ENCODE results near the gene LHFPL3.
A peak's percentile ranks its signal among the peaks of the same experiment; 100 is the strongest.

The LHFPL3 gene

DNA sequence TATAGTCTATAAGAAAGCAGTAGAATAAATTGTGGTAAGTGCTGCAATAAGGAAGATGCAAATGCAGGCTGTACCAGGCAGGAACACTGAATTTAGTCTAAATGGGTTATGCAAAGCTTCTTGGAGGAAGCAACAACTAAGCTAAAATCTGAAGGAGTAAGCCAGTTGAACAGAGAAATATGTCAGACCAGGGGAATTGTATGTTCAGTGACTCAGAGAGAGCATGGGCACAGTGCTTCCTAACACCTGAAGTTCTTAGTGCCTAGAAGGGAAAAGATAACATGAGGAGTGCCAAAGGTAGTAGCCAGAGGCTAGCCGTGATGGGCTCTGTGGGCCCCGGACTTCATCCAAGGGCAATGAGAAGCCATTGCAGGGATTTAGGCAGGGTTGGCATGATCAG lies 481.5 kb downstream of the LHFPL3 start:
- no peak for DNase-seq

DNA sequence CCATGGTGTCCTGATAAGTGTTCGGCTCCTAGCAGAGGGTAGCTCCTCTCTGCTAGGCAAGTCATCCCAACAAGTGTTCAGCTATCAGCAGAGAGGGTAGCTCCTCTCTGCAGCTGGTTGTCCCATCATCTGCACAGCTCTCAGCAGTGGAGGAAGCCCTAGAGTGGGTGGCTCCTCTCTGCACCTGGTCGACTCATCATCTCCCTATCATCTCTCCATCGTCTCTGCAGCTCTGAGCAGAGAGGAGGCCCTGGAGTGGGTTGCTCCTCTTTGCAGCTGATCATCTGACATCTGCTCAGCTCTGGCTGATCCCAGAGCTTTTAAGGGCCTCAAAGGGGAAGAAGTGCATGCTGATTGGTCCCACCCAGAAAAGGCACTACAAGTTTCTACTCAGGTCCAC lies 485.7 kb downstream of the LHFPL3 start:
- DNase-seq = no peak

- DNase-seq = no peak
These were observed 486.4 kb downstream of the LHFPL3 start for GRCh38 chr7:104814671-104815400.

GRCh38 chr7:104816537-104816936 lies 488.1 kb downstream of the LHFPL3 start:
- DNase-seq = no peak

GRCh38 chr7:104818961-104819880 lies 490.8 kb downstream of the LHFPL3 start:
- DNase-seq = no peak

DNA sequence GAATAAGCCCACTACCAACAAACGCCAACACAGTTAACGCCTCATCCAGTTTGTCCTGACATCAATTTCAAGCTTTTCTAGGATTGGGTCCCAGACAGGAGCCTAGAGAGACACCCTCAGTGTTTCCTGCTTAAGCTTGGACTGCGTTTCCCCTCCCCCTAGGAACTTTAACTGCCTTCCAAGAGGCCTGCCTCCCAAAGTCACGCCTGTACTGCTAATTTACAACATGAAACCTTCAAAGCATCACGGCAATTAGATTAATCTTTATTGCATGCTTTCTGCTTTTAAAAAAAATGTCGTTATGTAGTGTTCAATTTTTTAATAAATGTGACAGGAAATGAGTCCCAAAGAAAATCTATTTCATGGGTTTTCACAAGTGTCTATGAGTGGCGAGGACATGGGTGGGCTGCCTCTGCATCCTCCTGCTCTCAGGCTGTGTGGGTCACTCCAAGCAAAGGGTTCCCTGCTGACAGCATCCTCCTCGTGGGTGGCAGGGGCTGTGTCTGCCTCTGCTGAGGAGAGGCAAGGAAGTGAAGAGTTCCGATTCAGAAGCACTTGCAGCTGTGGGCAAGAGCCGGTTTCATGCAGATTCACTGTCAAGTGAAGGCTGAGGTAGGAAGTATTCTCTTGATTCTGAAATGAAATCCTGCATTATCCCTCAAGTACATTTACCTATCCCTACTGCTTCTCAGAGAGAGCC lies 492.6 kb downstream of the LHFPL3 start:
- DNase-seq = no peak

DNA sequence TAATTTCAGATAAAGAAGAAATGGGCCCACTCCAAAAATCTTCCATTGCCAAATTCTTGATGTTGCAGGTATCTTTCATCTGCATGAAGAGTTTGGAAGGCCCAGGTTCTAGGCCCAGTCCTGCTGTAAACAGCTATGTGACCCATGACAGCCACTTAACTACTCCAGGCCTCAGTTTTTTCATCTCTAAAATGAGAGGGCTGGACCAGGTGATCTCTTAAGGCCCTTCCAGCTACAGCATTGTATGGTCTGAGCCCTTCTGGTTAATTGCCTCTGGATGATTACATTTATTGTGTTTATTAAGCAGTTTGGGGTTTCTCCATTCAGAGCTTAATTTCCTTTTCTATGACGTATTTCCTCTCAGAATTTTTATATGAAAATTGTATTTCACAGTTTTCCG lies 494.8 kb downstream of the LHFPL3 start:
- no peak for DNase-seq

- no peak for DNase-seq
These were observed 496.7 kb downstream of the LHFPL3 start for GRCh38 chr7:104825099-104825498.

GRCh38 chr7:104826135-104826534 lies 497.7 kb downstream of the LHFPL3 start:
- no peak for DNase-seq

DNA sequence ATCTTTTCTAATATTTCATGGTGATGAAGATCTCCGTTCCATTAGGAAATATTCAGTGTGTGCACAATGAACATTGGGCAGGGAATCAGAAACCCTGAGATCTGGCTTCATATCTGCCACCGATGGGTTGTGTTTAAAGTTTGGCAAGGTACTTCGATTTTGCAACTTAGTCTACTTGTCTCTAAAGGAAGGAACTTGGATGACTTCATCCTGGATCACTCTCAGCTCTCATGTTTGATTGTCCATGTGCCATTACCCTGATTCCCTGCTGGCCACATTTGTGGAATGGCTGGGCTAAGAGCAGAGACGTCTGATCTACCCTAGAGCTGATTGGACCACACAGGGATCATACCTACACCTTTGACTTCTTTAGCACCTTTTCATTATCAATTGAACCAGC lies 508.6 kb downstream of the LHFPL3 start:
- no peak for DNase-seq

GRCh38 chr7:104838537-104839299 lies 510.3 kb downstream of the LHFPL3 start:
- no peak for DNase-seq

DNA sequence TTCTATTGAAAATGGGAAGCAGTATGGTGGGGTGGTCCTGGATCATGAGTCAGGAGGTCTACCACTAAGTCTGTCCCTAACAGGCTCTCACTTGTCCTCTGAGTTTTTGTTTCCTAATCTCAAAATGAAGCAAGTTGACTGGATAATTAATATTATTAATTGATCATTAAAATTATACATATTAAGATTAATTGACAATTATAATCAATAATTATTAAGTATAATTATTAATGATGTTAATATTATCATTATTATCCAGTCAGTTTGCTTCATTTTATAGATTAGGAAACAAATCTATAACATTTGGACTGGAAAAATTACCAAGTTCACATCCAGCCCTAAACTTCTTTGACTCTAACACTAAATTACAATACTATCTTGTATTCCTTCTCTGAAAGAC lies 511.4 kb downstream of the LHFPL3 start:
- no peak for DNase-seq

GRCh38 chr7:104841798-104842197 lies 513.4 kb downstream of the LHFPL3 start:
- DNase-seq = no peak

DNA sequence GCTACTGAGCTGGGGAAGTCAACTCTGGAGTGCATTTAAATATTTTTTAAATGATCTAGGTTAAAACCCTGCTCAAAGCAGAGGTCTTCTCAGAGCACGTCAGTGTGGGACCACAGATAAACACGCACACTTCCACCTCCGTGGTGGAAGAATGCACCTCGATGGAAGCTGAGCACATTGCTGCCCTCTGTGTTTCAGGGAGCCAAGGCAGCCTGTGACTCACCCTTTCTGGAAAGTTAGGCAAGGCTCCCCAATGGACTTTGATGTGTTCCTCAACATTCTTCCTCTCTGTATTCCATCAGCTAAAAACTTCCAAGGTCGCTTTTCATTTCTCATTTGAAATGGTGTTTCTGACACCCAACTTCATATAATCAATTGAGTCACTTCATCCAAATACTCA lies 514.8 kb downstream of the LHFPL3 start:
- no peak for DNase-seq

- DNase-seq = no peak
These were observed 517.2 kb downstream of the LHFPL3 start for GRCh38 chr7:104845557-104845956.

GRCh38 chr7:104846731-104847130 lies 518.3 kb downstream of the LHFPL3 start:
- no peak for DNase-seq

- peak; percentile 54 for DNase-seq
These were observed 520.0 kb downstream of the LHFPL3 start for GRCh38 chr7:104848138-104848990.

- no peak for DNase-seq
These were observed 522.0 kb downstream of the LHFPL3 start for GRCh38 chr7:104850374-104850773.

GRCh38 chr7:104851268-104851667 lies 522.9 kb downstream of the LHFPL3 start:
- DNase-seq = no peak

DNA sequence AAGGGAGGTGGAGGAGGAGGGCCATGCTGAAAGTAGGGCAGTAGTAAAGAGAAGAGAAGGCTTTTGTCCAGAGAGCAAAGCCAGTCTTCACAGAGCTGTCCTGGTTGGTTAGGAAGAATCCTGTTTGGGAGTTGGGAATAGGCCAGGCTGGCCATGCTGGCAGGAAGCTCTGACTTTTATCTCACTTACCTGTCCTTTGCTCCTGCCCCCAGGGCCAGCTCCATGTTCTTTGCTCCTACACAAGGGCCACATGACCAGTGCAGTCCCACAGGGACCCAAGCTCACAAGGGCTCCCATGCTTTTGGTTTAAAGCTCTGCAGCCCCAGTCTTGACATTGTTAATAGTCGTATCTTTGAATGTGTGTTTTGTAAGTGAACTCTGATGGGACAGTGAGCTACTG lies 524.0 kb downstream of the LHFPL3 start:
- no peak for DNase-seq

DNA sequence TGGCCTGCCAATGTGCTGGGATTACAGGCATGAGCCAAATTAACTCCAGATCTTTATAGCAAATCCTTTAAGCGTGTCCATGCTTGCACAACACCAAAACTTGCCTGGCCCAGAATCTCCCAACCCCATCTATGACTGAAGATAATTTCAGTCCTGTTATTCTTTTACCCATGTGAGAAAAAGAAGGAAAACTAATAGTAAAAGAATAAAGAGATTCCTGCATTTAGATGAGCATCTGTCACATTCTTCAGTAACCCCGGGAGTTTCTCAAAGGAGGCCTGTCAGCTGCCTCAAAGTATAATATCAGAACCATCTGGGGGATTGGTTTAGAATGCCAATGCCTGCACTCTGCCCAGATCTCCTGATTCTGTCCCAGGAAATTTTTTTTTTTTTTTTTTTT lies 527.5 kb downstream of the LHFPL3 start:
- DNase-seq = no peak
